Transverse colon (tissue), 4 donors: Measurements from ENCODE around the gene RBAK. TPM values are rescaled to one million over a fixed set of nuclear protein-coding genes. Genes with fewer than 3 reads are reported as not detected.
"Not testable (repeated sequence)": the region's sequence is repeated elsewhere in the genome, so short reads cannot be mapped to it uniquely, and the experiment has no call there.

Source experiments
- DNase-seq: peaks from one replicate; pipeline ENCODE4 v3.0.0-alpha.2; 2019
- H3K27ac ChIP-seq, 4 donors: fragments of 200-600 bp; sonication (generic); 2 replicates each; pipeline ENCODE4 v1.5.1; 2016 to 2018; ENCODE audit warnings: inconsistent platforms in 4 of 4
- H3K27me3 ChIP-seq: fragments of 200-600 bp; sonication (generic); 2 replicates; pipeline ENCODE4 v1.5.1; 2017; ENCODE audit warnings: inconsistent platforms
- H3K36me3 ChIP-seq, 4 donors: fragments of 200-600 bp; sonication (generic); 2 replicates each; pipeline ENCODE4 v1.5.1; 2017 to 2019; ENCODE audit warnings: inconsistent platforms in 4 of 4
- H3K4me1 ChIP-seq, 4 donors: fragments of 200-600 bp; sonication (generic); 2 replicates each; pipeline ENCODE4 v1.5.1; 2017 to 2020; ENCODE audit warnings: inconsistent platforms in 4 of 4
- H3K4me3 ChIP-seq, 4 donors: fragments of 200-600 bp; sonication (generic); 1 replicate in 1 of 4; 2 replicates in 3 of 4; pipeline versions ENCODE4 v1.5.1 to v1.6.1; 2017 to 2019; ENCODE audit warnings: inconsistent platforms in 4 of 4
- H3K9me3 ChIP-seq, 2 donors: fragments of 200-600 bp; sonication (generic); 2 replicates each; pipeline ENCODE4 v1.5.1; 2017 to 2019; ENCODE audit warnings: inconsistent platforms in 2 of 2
- CTCF ChIP-seq, 5 experiments: fragments of 200-600 bp in 3 of 5; fragments of 450-650 bp in 2 of 5; sonication (generic) in 3 of 5; IDR thresholded peaks; 1 replicate in 2 of 5; 2 replicates in 3 of 5; pipeline ENCODE4 v1.5.1; 2016 to 2017; ENCODE audit warnings: antibody characterized with exemption in 5 of 5, inconsistent platforms in 3 of 5, mild to moderate bottlenecking in 2 of 5, moderate library complexity in 1 of 5
- EP300 ChIP-seq: sonication (generic); formaldehyde crosslinking; IDR thresholded peaks from one replicate; pipeline ENCODE4 v1.6.1; 2017; ENCODE audit warnings: antibody characterized with exemption, low read depth
- POLR2A ChIP-seq: fragments of 450-650 bp; IDR thresholded peaks from one replicate; pipeline ENCODE4 v1.6.1; 2016; ENCODE audit warnings: antibody characterized with exemption, mild to moderate bottlenecking, moderate library complexity
- POLR2AphosphoS5 ChIP-seq, 3 donors: sonication (generic); formaldehyde crosslinking; IDR thresholded peaks; one replicate each; pipeline ENCODE4 v1.6.1; 2016; ENCODE audit warnings: antibody characterized with exemption in 3 of 3
- WGBS, 2 donors: methylation state at CpG; one replicate each; pipeline ENCODE4 v1.1.5; 2018; ENCODE audit warnings: low coverage in 1 of 2; 5-methylcytosine and 5-hydroxymethylcytosine counted together
- in situ Hi-C, 4 donors: fragments of 200-750 bp; cut with MboI; loops; one replicate each; pipeline versions ENCODE4 v1.15.0 to v1.15.1; 2017; ENCODE audit warnings: low sequenced_read_pairs in 3 of 4, low pct_ligation_motif_present in 1 of 4, low pct_unique_long_range_greater_than_20kb in 1 of 4
- intact Hi-C: fragments of 100-400 bp; cut with DNase I; formaldehyde crosslinking; loops from one replicate; pipeline ENCODE4 v1.15.1; 2023; ENCODE audit warnings: low total_unique reads
- total RNA-seq, 4 donors: library from RNA; depleted of rRNA; stranded (reverse); fragments of >200 nt; gene quantifications; one replicate each; pipeline ENCODE4 v1.1.0, GENCODE V29; 2016

The RBAK gene
- total RNA-seq, 4 donors from 2014 or later: 3.4 to 11.6 (median 8.5) TPM

GRCh38 chr7:5065107-5065407 lies 19.4 kb downstream of the RBAK start:
- Histone ChIP-seq H3K4me1 (no peaks in the 10 kb centered on the region), H3K4me3 (no peak overlapping the region), H3K9me3 (peaks cover 85 to 100% of the 10 kb centered on the region in 2 donors), H3K36me3 (peaks cover 15 to 73% (median 35%) of the 10 kb centered on the region in 4 donors), H3K27me3 (no peaks in the 10 kb centered on the region), H3K27ac (no peak overlapping the region)
- intact Hi-C loops (no loop called here), in situ Hi-C loops (no loop called here)
- 98 to 100% methylated on average over 5 of the region's 5 CpGs for WGBS, 2 donors
- no peak for DNase-seq
- TF ChIP-seq CTCF (IDR thresholded peaks at IDR 0.05) (no peak), EP300 (no peak), POLR2A (no peak), POLR2AphosphoS5 (IDR thresholded peaks at IDR 0.05) (no peak)

GRCh38 chr7:5068521-5068920 lies 22.9 kb downstream of the RBAK start:
- no peak for DNase-seq
- TF ChIP-seq POLR2AphosphoS5 (IDR thresholded peaks at IDR 0.05) (no peak), EP300 (no peak), CTCF (IDR thresholded peaks at IDR 0.05) (no peak), POLR2A (no peak)
- H3K27ac ChIP-seq: no peak overlapping the region
- H3K9me3 ChIP-seq: peaks cover 54 to 69% of the 10 kb centered on the region in 2 donors
- H3K4me3 ChIP-seq: no peak overlapping the region
- intact Hi-C loops: no loop called here
- in situ Hi-C loops: no loop called here
- peaks cover 6 to 39% (median 16%) of the 10 kb centered on the region in 4 donors for H3K36me3 ChIP-seq
- H3K4me1 ChIP-seq: peaks cover 0 to 6% (median 0%) of the 10 kb centered on the region in 4 donors
- H3K27me3 ChIP-seq: peaks cover 18% of the 10 kb centered on the region
- 91 to 92% methylated on average over 3 to 4 of the region's 4 CpGs for WGBS, 2 donors

- intact Hi-C loops (no loop called here), in situ Hi-C loops (no loop called here)
- Histone ChIP-seq H3K27ac (no peak overlapping the region), H3K36me3 (peaks cover 0 to 22% (median 2%) of the 10 kb centered on the region in 4 donors), H3K4me1 (peaks cover 0 to 6% (median 0%) of the 10 kb centered on the region in 4 donors), H3K27me3 (peaks cover 18% of the 10 kb centered on the region), H3K9me3 (peaks cover 37 to 53% of the 10 kb centered on the region in 2 donors), H3K4me3 (no peak overlapping the region)
- DNase-seq: no peak
- WGBS, 2 donors: 97 to 100% methylated on average over 1 to 4 of the region's 4 CpGs
- TF ChIP-seq EP300 (no peak), POLR2AphosphoS5 (IDR thresholded peaks at IDR 0.05) (no peak), POLR2A (no peak), CTCF (IDR thresholded peaks at IDR 0.05) (no peak)
Measured at GRCh38 chr7:5070206-5070605, 24.5 kb downstream of the RBAK start.

DNA sequence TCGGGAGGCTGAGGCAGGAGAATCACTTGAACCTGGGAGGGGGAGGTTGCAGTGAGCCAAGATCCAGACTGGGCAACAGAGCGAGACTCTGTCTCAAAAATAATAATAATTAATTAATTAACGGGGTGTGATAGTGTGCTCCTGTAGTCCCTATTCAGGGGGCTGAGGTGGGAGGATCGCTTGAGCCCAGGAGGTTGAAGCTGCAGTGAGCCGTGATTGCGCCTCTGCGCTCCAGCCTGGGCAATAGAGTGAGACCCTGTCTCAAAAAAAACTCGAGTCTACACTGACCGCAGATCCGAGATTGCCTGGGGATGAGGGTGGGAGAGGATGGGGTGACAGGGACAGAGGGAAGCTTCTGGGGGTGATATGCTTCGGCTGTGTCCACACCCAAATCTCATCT lies 29.5 kb downstream of the RBAK start:
- DNase-seq, H3K9me3 ChIP-seq, H3K4me3 ChIP-seq, H3K36me3 ChIP-seq, H3K27ac ChIP-seq, intact Hi-C loops, H3K4me1 ChIP-seq: not testable (repeated sequence)
- in situ Hi-C loops: loop anchor here (25.0 kb wide), 3 partner anchors 238 to 463 kb away; no protein-coding TSS in a partner anchor
- 82 to 100% methylated on average over 1 to 11 of the region's 11 CpGs for WGBS, 2 donors
- H3K27me3 ChIP-seq: peaks cover 24% of the 10 kb centered on the region

- Histone ChIP-seq H3K36me3 (no peaks in the 10 kb centered on the region), H3K27me3 (peaks cover 14% of the 10 kb centered on the region), H3K27ac (no peak overlapping the region), H3K4me3 (no peak overlapping the region), H3K9me3 (no peaks in the 10 kb centered on the region), H3K4me1 (no peaks in the 10 kb centered on the region)
- in situ Hi-C loops: loop anchor here (25.0 kb wide), 3 partner anchors 240 to 465 kb away; no protein-coding TSS in a partner anchor
- no peak for DNase-seq
- 31 to 46% methylated on average over 6 to 11 of the region's 11 CpGs for whole genome bisulfite sequencing, 2 donors
- TF ChIP-seq CTCF (IDR thresholded peaks at IDR 0.05) (no peak), EP300 (no peak), POLR2AphosphoS5 (IDR thresholded peaks at IDR 0.05) (no peak), POLR2A (no peak)
- intact Hi-C loops: no loop called here
Measured at GRCh38 chr7:5077740-5078139, 32.1 kb downstream of the RBAK start.
